ENCODE data around the gene ATP2B2. TPM values are rescaled to one million over a fixed set of nuclear protein-coding genes. Genes with fewer than 3 reads are reported as not detected.
A peak's percentile ranks its signal among the peaks of the same experiment; 100 is the strongest.

Gene ATP2B2
- total RNA-seq, 6 experiments from 2014 or later = 25.9 to 45.1 (median 35.1) TPM

GRCh38 chr3:10351013-10351735 is 154.2 kb downstream of the ATP2B2 start:
- H3K36me3 ChIP-seq = peaks cover 0 to 44% (median 5%) of the 10 kb centered on the region in 4 donors
- ATAC-seq = no peak
- no peaks in the 10 kb centered on the region for H3K4me1 ChIP-seq
- TF ChIP-seq POLR2A (IDR thresholded peaks at IDR 0.05) = no peak
- TF ChIP-seq CTCF (IDR thresholded peaks at IDR 0.05) = no peak
- no peak overlapping the region for H3K27ac ChIP-seq
- intact Hi-C loops (cut with DNase I) = no loop called here
- no peaks in the 10 kb centered on the region for H3K9me3 ChIP-seq
- 65% methylated on average over 9 of the region's 13 CpGs for WGBS (ENCODE audit: insufficient coverage, low coverage, low lambda C conversion rate, missing lambda C conversion rate)
- no peaks in the 10 kb centered on the region for H3K27me3 ChIP-seq
- DNase-seq = peak in 1 of 3 donors; percentile 18
- no peak overlapping the region for H3K4me3 ChIP-seq

GRCh38 chr3:10350324-10350985 is 154.9 kb downstream of the ATP2B2 start:
- H3K36me3 ChIP-seq = peaks cover 0 to 49% (median 5%) of the 10 kb centered on the region in 4 donors
- no peaks in the 10 kb centered on the region for H3K4me1 ChIP-seq
- TF ChIP-seq CTCF (IDR thresholded peaks at IDR 0.05) (no peak), POLR2A (IDR thresholded peaks at IDR 0.05) (no peak)
- H3K27me3 ChIP-seq = no peaks in the 10 kb centered on the region
- 66% methylated on average over 4 of the region's 22 CpGs for WGBS (ENCODE audit: insufficient coverage, low coverage, low lambda C conversion rate, missing lambda C conversion rate)
- no peak overlapping the region for H3K27ac ChIP-seq
- H3K4me3 ChIP-seq = no peak overlapping the region
- no peak for ATAC-seq
- intact Hi-C loops (cut with DNase I) = no loop called here
- H3K9me3 ChIP-seq = no peaks in the 10 kb centered on the region
- peak in 1 of 3 donors; percentile 35 for DNase-seq

GRCh38 chr3:10349801-10350200 is 155.6 kb downstream of the ATP2B2 start:
- 92% methylated on average over 2 of the region's 10 CpGs for whole genome bisulfite sequencing (ENCODE audit: insufficient coverage, low coverage, low lambda C conversion rate, missing lambda C conversion rate)
- ATAC-seq (no peak), DNase-seq (peak in 1 of 3 donors; percentile 49)
- no peaks in the 10 kb centered on the region for H3K27me3 ChIP-seq
- H3K27ac ChIP-seq = no peak overlapping the region
- H3K4me3 ChIP-seq = no peak overlapping the region
- peaks cover 0 to 48% (median 5%) of the 10 kb centered on the region in 4 donors for H3K36me3 ChIP-seq
- H3K9me3 ChIP-seq = no peaks in the 10 kb centered on the region
- intact Hi-C loops (cut with DNase I) = no loop called here
- TF ChIP-seq CTCF (IDR thresholded peaks at IDR 0.05) (no peak), POLR2A (IDR thresholded peaks at IDR 0.05) (no peak)
- no peaks in the 10 kb centered on the region for H3K4me1 ChIP-seq

- Histone ChIP-seq H3K9me3 (no peaks in the 10 kb centered on the region), H3K4me3 (no peak overlapping the region), H3K27ac (no peak overlapping the region), H3K27me3 (no peaks in the 10 kb centered on the region), H3K4me1 (no peaks in the 10 kb centered on the region), H3K36me3 (peaks cover 0 to 43% (median 5%) of the 10 kb centered on the region in 4 donors)
- TF ChIP-seq POLR2A (IDR thresholded peaks at IDR 0.05) = no peak
- no peak for TF ChIP-seq CTCF (IDR thresholded peaks at IDR 0.05)
- WGBS (ENCODE audit: insufficient coverage, low coverage, low lambda C conversion rate, missing lambda C conversion rate) = no CpG with 5 or more reads among the region's 5 CpGs
- ATAC-seq (no peak), DNase-seq (peak in 1 of 3 donors; percentile 39)
- intact Hi-C loops (cut with DNase I) = no loop called here
Measured at GRCh38 chr3:10348404-10348721, 157.0 kb downstream of the ATP2B2 start.

Data from right lobe of liver (tissue), 6 donors.